HUES48 (cell line): Measurements from ENCODE around the gene PIGL.
A peak's percentile ranks its signal among the peaks of the same experiment; 100 is the strongest.
"Not testable (repeated sequence)": the region's sequence is repeated elsewhere in the genome, so short reads cannot be mapped to it uniquely, and the experiment has no call there.

Experiments
- H3K27ac ChIP-seq: one replicate; pipeline ENCODE4 v1.7.0; 2013; ENCODE audit warnings: low read depth, low read length, inconsistent platforms
- H3K27me3 ChIP-seq: 2 replicates; pipeline ENCODE4 v1.6.1; 2013; ENCODE audit warnings: mild to moderate bottlenecking, low read length; ENCODE audit not compliant: control insufficient read depth, insufficient read depth
- H3K36me3 ChIP-seq: 2 replicates; pipeline ENCODE4 v1.6.1; 2013; ENCODE audit warnings: low read length; ENCODE audit not compliant: control insufficient read depth, insufficient read depth
- H3K4me1 ChIP-seq: 2 replicates; pipeline ENCODE4 v1.6.1; 2013; ENCODE audit warnings: mild to moderate bottlenecking, low read length; ENCODE audit not compliant: control insufficient read depth, insufficient read depth
- H3K4me3 ChIP-seq: 2 replicates; pipeline ENCODE4 v1.5.1; 2013; ENCODE audit warnings: mild to moderate bottlenecking, low read depth, low read length
- H3K9ac ChIP-seq: 2 replicates; pipeline ENCODE4 v1.6.1; 2013; ENCODE audit warnings: mild to moderate bottlenecking, low read depth, low read length, moderate library complexity
- H3K9me3 ChIP-seq: 2 replicates; pipeline ENCODE4 v1.6.1; 2013; ENCODE audit warnings: low read length; ENCODE audit not compliant: control insufficient read depth, insufficient read depth

Gene PIGL

DNA sequence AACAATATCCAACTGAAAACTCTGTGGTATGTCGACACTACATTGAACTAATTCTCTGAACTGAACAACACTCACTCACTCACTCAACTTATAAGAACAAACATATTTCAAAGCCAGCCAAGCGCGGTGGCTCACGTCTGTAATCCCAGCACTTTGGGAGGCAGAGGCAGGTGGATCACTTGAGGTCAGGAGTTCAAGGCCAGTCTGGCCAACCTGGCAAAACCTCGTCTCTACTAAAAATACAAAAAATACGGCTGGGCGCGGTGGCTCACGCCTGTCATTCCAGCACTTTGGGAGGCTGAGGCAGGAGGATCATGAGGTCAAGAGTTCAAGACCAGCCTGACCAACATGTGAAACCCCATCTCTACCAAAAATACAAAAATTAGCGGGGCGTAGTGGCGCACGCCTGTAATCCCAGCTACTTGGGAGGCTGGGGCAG is 15.3 kb upstream of the PIGL start:
- peaks cover 28% of the 10 kb centered on the region for H3K4me1 ChIP-seq
- not testable (repeated sequence) for H3K27ac ChIP-seq, H3K4me3 ChIP-seq, H3K27me3 ChIP-seq, H3K9ac ChIP-seq, H3K36me3 ChIP-seq, H3K9me3 ChIP-seq

DNA sequence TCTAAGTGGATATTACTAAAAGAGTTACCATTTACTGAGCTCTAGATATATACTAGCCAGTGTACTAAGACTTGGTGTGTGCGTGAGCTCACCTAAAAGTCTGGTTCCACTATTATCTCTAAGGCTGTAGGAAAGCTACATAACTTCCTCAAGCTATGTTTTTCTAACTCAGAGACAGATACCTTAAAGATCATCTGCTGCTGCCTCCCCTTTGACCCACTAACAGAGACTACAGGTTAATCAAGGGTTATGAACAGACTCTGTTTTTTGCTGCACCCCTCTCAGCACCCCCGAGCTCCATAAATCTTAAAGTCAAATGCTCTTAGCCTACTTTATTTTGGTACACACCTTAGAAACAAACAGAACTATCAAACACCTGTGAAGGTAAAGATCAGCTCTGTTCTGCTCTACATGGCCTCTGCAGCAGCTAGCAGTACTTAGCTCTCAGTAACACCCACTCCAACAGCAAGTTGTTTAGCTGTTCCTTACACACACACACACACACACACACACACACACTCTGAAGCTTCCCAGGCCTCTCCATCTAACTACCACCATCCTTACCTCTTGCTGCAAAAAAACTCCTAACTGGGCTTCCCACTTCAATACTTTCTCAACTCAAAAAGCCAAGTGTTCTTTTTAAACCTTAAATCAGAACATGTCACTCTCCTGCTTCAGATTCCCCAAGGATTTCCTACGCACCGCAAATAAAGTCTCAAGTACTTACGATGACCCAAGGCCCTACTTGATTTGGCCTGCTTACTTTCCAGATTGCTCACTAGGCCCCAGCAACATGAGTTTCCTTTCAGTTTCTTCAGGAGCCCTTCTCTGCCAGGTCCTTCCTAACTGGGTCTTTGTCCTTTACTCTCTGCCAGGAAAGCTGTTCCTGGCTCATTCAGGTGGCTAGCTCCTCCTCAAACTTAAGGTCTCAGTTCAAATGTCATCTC is 14.2 kb upstream of the PIGL start:
- H3K27me3 ChIP-seq, H3K36me3 ChIP-seq, H3K9ac ChIP-seq, H3K4me3 ChIP-seq, H3K9me3 ChIP-seq: not testable (repeated sequence)
- peak overlapping the region; percentile 66 for H3K27ac ChIP-seq
- peaks cover 28% of the 10 kb centered on the region for H3K4me1 ChIP-seq

DNA sequence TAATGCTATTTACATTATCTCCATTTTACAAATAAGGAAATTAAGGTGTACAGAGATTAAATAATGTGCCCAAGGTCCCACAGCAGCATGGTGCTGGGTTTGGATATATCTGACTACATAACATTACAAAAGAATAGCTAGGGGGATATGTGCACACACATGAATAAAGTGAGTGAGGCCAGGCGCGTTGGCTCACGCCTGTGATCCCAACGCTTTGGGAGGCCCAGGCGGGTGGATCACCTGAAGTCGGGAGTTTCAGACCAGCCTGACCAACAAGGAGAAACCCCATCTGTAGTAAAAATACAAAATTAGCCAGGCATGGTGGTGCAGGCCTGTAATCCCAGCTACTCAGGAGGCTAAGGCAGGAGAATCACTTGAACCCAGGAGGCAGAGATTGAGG is 12.2 kb upstream of the PIGL start:
- H3K36me3 ChIP-seq, H3K27me3 ChIP-seq, H3K9me3 ChIP-seq, H3K4me3 ChIP-seq, H3K9ac ChIP-seq, H3K27ac ChIP-seq: not testable (repeated sequence)
- H3K4me1 ChIP-seq: peaks cover 18% of the 10 kb centered on the region

DNA sequence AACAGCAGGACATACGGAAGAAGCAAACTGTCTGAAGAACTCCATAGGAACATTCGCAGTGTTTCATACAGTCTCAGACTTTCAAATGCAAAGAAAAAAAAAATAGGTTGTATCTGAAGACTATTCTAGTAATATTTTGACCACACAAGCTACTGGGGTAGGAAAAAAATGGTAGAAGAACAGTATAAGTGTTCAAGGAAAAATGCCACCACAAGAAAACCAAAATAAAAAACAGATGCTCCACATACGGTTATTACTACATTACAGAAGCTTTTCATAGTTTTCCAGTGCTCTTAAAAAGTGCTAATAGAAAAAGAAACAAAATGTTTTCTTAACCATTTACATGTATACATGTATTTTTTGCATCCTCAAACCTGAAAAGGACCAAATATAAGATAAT is 5.4 kb upstream of the PIGL start:
- Histone ChIP-seq H3K27me3 (no peaks in the 10 kb centered on the region), H3K4me1 (peaks cover 8% of the 10 kb centered on the region; the same call in 1 of the 2 replicates), H3K9ac (no peak overlapping the region), H3K4me3 (no peak overlapping the region), H3K9me3 (no peaks in the 10 kb centered on the region), H3K36me3 (no peaks in the 10 kb centered on the region), H3K27ac (no peak overlapping the region)

DNA sequence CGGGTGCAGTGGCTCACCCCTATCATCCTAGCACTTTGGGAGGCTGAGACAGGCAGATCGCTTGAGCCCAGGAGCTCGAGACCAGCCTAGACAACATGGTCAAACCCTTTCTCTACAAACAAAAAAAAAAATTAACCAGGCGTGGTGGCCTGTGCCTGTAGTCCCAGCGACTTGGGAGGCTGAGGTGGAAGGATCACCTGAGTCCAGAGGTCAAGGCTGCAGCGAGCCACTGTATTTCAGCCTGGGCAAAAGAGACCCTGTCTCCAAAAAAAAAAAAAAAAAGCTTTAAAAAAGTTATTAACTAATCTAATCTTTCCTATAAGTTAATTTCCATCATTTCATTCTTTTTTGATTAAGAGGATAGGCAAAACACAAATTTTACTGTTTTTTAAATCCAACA is 4.2 kb upstream of the PIGL start:
- Histone ChIP-seq H3K27ac (no peak overlapping the region), H3K4me1 (peaks cover 8% of the 10 kb centered on the region; the same call in 1 of the 2 replicates), H3K9me3 (no peaks in the 10 kb centered on the region), H3K36me3 (no peaks in the 10 kb centered on the region), H3K27me3 (no peaks in the 10 kb centered on the region), H3K9ac (no peak overlapping the region), H3K4me3 (no peak overlapping the region)

DNA sequence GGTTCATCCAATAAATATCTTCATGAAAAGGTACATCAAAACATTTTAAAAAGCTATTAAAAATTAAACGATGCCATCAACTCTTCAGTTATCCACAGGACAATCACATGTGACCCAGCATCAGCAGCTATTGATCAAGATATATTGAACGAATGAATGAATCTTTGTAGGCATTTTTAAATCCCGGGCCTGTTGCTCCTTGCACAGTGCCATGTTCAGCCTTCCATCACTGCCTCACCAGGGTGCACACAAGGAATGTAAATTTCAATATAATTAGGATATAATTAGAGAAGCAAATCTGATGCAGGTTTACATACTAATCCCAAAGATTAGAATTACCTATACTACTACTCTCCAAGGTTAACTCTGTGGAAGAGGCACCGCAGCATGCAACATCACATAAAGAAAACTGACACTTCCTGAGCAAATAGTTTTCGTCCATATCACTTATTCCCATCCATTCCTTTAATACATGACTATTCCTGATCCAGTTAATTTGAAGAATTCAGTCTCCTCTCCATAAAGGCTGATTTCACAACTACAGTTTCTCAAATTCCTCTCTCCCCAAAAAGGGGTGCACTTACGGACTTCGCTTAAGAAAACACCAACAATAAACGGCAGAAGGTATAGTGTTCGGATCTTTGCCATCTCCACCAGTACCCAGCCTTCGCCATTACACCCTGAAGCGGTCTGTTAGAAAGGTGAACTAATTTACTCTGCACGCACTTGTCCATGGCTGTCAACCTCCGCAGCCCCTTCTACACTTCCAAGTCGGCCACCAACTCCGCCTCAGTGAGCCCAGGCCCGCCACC is 2.6 kb upstream of the PIGL start:
- H3K27ac ChIP-seq: peak overlapping the region; percentile 99
- no peaks in the 10 kb centered on the region for H3K27me3 ChIP-seq
- H3K4me1 ChIP-seq: peaks cover 8% of the 10 kb centered on the region; the same call in 1 of the 2 replicates
- peak overlapping the region; percentile 78 for H3K4me3 ChIP-seq
- H3K36me3 ChIP-seq: no peaks in the 10 kb centered on the region
- peak overlapping the region; percentile 97 for H3K9ac ChIP-seq
- H3K9me3 ChIP-seq: no peaks in the 10 kb centered on the region

DNA sequence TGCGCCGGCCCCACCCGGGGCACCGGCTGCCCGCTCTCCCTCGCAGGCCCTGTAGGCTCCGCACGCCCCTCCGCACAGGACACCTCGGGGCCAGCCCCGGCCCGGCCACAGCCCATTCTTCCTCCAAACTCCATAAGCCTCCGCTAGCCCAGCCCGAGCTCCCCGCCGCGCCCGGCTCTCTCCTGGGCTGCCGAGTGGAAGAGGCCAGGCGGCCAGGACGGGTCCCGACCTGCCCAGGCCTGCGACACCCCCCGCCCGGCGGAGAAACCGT is 2.1 kb upstream of the PIGL start:
- no peaks in the 10 kb centered on the region for H3K27me3 ChIP-seq
- peaks cover 8% of the 10 kb centered on the region; the same call in 1 of the 2 replicates for H3K4me1 ChIP-seq
- peak overlapping the region; percentile 99 for H3K27ac ChIP-seq
- H3K36me3 ChIP-seq: no peaks in the 10 kb centered on the region
- peak overlapping the region; percentile 78 for H3K4me3 ChIP-seq
- H3K9me3 ChIP-seq: no peaks in the 10 kb centered on the region
- H3K9ac ChIP-seq: peak overlapping the region; percentile 97

DNA sequence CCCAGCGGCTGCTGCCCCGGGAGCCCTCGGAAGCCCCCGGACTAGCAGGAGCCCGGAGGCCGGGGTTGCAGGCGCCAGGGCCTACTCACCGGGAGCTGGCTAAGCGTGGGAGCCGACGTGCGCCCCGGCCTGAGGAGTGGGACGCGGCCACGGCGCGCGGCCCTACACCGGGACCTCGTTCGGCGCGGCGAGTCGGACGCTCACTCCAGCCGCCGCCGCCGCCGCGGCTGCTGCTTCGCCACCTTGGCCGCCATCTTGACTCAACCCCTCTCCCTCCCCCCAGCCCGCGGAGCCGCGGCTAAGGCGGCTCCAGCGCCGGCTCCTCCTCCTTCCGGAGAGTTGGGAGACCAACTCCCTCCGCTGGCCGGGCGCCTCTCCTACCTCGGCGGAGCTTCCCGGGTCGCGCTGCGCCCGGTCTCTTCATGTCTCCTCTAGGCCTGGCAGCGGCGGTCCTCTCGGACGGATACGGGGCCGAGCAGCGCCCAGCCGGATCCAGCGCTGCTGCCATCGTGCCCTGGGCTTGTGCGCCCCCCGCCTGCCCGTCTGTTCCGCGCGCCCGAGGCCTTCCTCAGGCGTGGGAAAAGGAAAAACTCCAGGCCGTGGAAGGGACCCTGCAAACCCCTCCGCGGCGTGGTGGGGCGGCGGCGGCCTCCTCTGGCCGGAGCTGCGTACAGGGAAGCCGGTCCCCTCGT is 1.6 kb upstream of the PIGL start, which contains the start of gene NCOR1:
NCOR1 (minus strand) TSS at position 262 of the 692 bp plus-strand sequence. CDS start 20,965 bp downstream, outside the sequence.
- Histone ChIP-seq H3K9me3 (no peaks in the 10 kb centered on the region), H3K9ac (peak within 1 kb of the TSS; percentile 97), H3K4me3 (peak within 1 kb of the TSS; percentile 78), H3K36me3 (no peaks in the 10 kb centered on the region), H3K4me1 (peaks cover 8% of the 10 kb centered on the region; the same call in 1 of the 2 replicates), H3K27me3 (no peaks in the 10 kb centered on the region), H3K27ac (peak within 1 kb of the TSS; percentile 99)

DNA sequence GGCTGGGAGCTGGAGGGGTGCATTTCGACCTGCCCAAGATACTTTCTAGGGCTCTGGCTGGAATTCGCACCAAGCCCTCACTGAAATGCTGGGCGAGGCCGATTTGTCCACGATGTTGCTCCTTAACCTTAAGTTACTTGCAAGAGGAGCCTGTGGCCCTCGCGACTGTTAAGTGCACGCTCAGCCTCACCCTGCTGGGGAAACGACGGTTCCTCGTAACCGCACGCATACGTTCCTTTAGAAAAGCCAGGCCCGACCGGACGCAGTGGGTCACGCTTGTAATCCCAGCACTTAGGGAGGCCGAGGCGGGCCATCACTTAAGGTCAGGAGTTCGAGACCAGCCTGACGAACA is 1.1 kb upstream of the PIGL start:
- Histone ChIP-seq H3K9me3 (no peaks in the 10 kb centered on the region), H3K9ac (peak overlapping the region; percentile 97), H3K36me3 (no peaks in the 10 kb centered on the region), H3K27me3 (no peaks in the 10 kb centered on the region), H3K27ac (peak overlapping the region; percentile 99), H3K4me1 (peaks cover 8% of the 10 kb centered on the region; the same call in 1 of the 2 replicates), H3K4me3 (peak overlapping the region; percentile 78)

DNA sequence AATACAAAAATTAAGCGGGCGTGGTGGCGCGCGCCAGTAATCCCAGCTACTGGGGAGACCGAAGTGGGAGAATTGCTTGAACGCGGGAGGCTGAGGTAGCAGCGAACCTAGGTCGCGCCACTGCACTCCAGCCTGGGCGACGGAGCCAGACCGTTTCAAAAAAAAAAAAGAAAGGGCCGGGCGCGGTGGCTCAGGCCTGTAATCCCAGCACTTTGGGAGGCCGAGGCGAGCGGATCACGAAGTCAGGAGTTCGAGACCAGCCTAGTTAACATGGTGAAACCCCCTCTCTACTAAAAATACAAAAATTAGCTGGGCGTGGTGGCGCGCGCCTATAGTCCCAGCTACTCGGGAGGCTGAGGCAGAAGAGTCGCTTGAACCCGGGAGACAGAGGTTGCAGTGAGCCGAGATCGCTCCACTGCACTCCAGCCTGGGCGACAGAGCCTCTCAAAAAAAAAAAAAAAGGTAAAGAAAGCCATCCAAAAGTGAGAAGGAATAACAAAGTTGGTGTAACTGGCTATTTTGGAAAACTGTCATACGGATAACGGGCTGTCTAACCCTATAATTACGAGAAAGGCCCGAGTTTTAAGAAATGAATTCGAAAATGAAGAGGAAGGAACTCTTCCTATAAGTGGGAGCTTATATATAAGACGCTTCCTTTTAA is 539 bp upstream of the PIGL start:
- H3K36me3 ChIP-seq, H3K4me1 ChIP-seq, H3K9me3 ChIP-seq, H3K27me3 ChIP-seq: not testable (repeated sequence)
- peak overlapping the region; percentile 86 for H3K4me3 ChIP-seq
- peak overlapping the region; percentile 99 for H3K27ac ChIP-seq
- H3K9ac ChIP-seq: peak overlapping the region; percentile 97
